Left lung (tissue), 10 donors: ENCODE data around the gene ANGPTL7. TPM values are rescaled to one million over a fixed set of nuclear protein-coding genes. Genes with fewer than 3 reads are reported as not detected.
"Not testable (repeated sequence)": the region's sequence is repeated elsewhere in the genome, so short reads cannot be mapped to it uniquely, and the experiment has no call there.

Experiments
- ATAC-seq: fragments of 200-7000 bp; cut with Tn5 transposase; one replicate; pipeline ENCODE4 v1.9.1; 2020; ENCODE audit warnings: moderate library complexity
- DNase-seq, 4 donors: peaks; one replicate each; pipeline ENCODE4 v3.0.0-alpha.2; 2013 to 2020
- H3K27ac ChIP-seq, 2 donors: fragments of 200-600 bp; sonication (generic) in 1 of 2; one replicate each; pipeline versions ENCODE4 v1.5.0 to v1.8.0; 2020 to 2021
- H3K27me3 ChIP-seq, 2 donors: fragments of 200-600 bp; sonication (generic) in 1 of 2; one replicate each; pipeline versions ENCODE4 v1.5.0 to v1.8.0; 2020 to 2021
- H3K36me3 ChIP-seq, 2 donors: fragments of 200-600 bp; sonication (generic) in 1 of 2; one replicate each; pipeline versions ENCODE4 v1.5.0 to v1.8.0; 2020 to 2021
- H3K4me1 ChIP-seq, 2 donors: fragments of 200-600 bp; one replicate each; pipeline ENCODE4 v1.8.0; 2021
- H3K4me3 ChIP-seq, 2 donors: fragments of 200-600 bp; sonication (generic) in 1 of 2; one replicate each; pipeline versions ENCODE4 v1.5.0 to v1.8.0; 2020 to 2021; ENCODE audit warnings: mild to moderate bottlenecking in 1 of 2
- H3K9me3 ChIP-seq, 2 donors: fragments of 200-600 bp; sonication (generic) in 1 of 2; one replicate each; pipeline versions ENCODE4 v1.5.0 to v1.8.0; 2020 to 2021
- intact Hi-C, 2 donors: fragments of 100-400 bp; cut with DNase I; formaldehyde crosslinking; loops; one replicate each; pipeline versions ENCODE4 v1.11.2 to v1.14.2; 2022
- polyA plus RNA-seq, 6 donors: library from polyadenylated mRNA; unstranded; fragments of 120-200 nt; gene quantifications; one replicate each; pipeline ENCODE4 v1.2.1, GENCODE V29; 2013; ENCODE audit not compliant: insufficient read length in 6 of 6
- total RNA-seq, 2 donors: library from RNA; stranded (reverse); fragmentation: NEBNext Ultra II Directional; extraction: Animal tissue kit (Norgen Biotek cat#: 25700); gene quantifications; one replicate each; pipeline ENCODE4 v1.2.1, GENCODE V29; 2021
- TF ChIP-seq, protein P1 (sequence below), 2 donors: fragments of 200-600 bp; sonication (generic) in 1 of 2; IDR thresholded peaks; one replicate each; pipeline versions ENCODE4 v1.5.0 to v1.8.0; 2021; ENCODE audit warnings: antibody characterized with exemption in 2 of 2
- donor health status: DM: no; HTN: yes; CAD: no.
- donor health status: DM: no; HTN: no; CAD: no.

ANGPTL7 gene
- total and polyA plus RNA-seq, 8 donors: 0.07 to 1.6 (median 0.20) TPM

- no peak for DNase-seq
- no peaks in the 10 kb centered on the region for H3K9me3 ChIP-seq
- no peaks in the 10 kb centered on the region for H3K27me3 ChIP-seq
- H3K27ac ChIP-seq: no peak overlapping the region
- no peak overlapping the region for H3K4me3 ChIP-seq
- intact Hi-C loops: no loop called here
- H3K36me3 ChIP-seq: peaks cover 0 to 46% of the 10 kb centered on the region in 2 donors
- TF ChIP-seq, protein P1, sequence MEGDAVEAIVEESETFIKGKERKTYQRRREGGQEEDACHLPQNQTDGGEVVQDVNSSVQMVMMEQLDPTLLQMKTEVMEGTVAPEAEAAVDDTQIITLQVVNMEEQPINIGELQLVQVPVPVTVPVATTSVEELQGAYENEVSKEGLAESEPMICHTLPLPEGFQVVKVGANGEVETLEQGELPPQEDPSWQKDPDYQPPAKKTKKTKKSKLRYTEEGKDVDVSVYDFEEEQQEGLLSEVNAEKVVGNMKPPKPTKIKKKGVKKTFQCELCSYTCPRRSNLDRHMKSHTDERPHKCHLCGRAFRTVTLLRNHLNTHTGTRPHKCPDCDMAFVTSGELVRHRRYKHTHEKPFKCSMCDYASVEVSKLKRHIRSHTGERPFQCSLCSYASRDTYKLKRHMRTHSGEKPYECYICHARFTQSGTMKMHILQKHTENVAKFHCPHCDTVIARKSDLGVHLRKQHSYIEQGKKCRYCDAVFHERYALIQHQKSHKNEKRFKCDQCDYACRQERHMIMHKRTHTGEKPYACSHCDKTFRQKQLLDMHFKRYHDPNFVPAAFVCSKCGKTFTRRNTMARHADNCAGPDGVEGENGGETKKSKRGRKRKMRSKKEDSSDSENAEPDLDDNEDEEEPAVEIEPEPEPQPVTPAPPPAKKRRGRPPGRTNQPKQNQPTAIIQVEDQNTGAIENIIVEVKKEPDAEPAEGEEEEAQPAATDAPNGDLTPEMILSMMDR (IDR thresholded peaks at IDR 0.05): no peak
- H3K4me1 ChIP-seq: peaks cover 4 to 6% of the 10 kb centered on the region in 2 donors
- no peak for ATAC-seq
These were observed 31.8 kb upstream of the ANGPTL7 start for GRCh38 chr1:11157394-11157793.

- peak; percentile 37 for ATAC-seq
- Histone ChIP-seq H3K4me1 (peaks cover 2 to 4% of the 10 kb centered on the region in 2 donors), H3K36me3 (peaks cover 0 to 44% of the 10 kb centered on the region in 2 donors), H3K27me3 (no peaks in the 10 kb centered on the region), H3K9me3 (no peaks in the 10 kb centered on the region), H3K27ac (no peak overlapping the region), H3K4me3 (no peak overlapping the region)
- intact Hi-C loops: no loop called here
- no peak for DNase-seq
- TF ChIP-seq, protein P1 (IDR thresholded peaks at IDR 0.05): no peak
These were observed 31.3 kb upstream of the ANGPTL7 start for GRCh38 chr1:11157867-11158266.

DNA sequence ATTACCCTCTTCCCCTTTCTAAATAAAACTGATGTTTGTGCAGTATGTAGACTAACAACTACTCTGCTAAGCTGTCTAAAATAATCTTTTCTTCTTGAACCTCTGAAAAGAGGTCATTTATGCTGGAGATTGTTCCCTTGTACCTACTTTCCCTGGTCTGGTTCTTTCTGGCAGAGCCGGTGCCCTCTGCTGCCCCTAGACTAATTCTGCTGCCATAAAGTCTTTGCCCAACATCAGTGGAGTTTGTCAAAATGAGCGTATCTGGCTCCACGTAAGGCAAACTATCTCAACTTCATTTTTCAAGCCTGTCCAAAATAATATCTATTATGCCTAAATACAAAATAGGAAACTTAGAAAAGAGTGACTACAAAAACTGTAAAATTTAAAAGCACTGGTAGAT lies 30.9 kb upstream of the ANGPTL7 start:
- peaks cover 0 to 44% of the 10 kb centered on the region in 2 donors for H3K36me3 ChIP-seq
- no peak for ATAC-seq
- H3K9me3 ChIP-seq: no peaks in the 10 kb centered on the region
- TF ChIP-seq, protein P1 (IDR thresholded peaks at IDR 0.05): no peak
- no peak overlapping the region for H3K27ac ChIP-seq
- intact Hi-C loops: no loop called here
- H3K4me3 ChIP-seq: no peak overlapping the region
- no peaks in the 10 kb centered on the region for H3K27me3 ChIP-seq
- H3K4me1 ChIP-seq: peaks cover 2 to 4% of the 10 kb centered on the region in 2 donors
- DNase-seq: no peak

DNA sequence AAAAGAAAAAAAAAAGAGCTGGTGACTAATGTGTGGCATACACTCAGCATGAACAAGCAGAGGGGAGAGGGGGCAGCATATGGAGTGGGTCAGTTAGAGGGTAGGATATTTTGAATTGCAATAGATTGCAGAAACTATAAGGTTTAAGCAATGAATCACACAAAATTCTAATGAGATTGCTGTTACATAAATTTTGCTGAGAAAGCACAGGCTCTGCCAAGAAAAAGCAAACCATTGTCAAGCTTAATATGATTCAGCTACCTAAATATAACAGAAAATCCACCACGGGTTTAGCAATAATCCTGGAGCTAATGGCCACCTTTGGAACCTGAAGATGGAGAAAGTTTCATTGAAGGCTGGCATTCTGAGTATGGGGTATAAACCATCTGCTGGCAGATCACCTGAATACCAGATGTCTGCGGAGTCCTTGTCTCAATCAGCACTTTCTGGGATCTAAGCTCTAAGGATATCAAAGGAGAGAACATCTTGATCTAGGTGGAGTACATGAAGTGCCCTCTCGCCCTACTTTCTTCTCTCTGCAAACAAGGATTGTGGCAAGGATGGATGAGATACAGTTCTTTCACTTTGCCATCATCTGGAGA lies 30.3 kb upstream of the ANGPTL7 start:
- Histone ChIP-seq H3K27me3 (no peaks in the 10 kb centered on the region), H3K36me3 (peaks cover 0 to 44% of the 10 kb centered on the region in 2 donors), H3K27ac (no peak overlapping the region), H3K4me1 (peaks cover 2 to 4% of the 10 kb centered on the region in 2 donors), H3K4me3 (no peak overlapping the region), H3K9me3 (no peaks in the 10 kb centered on the region)
- intact Hi-C loops: no loop called here
- TF ChIP-seq, protein P1 (IDR thresholded peaks at IDR 0.05): no peak
- DNase-seq: peak in 1 of 4 donors; percentile 51
- ATAC-seq: peak; percentile 57

DNA sequence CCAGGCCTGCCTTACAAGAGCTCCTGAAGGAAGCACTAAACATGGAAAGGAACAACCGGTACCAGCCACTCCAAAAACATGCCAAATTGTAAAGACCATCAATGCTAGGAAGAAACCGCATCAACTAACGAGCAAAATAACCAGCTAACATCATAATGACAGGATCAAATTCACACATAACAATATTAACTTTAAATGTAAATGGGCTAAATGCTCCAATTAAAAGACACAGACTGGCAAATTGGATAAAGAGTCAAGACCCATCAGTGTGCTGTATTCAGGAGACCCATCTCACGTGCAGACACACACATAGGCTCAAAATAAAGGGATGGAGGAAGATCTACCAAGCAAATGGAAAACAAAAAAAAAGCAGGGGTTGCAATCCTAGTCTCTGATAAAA lies 26.4 kb upstream of the ANGPTL7 start:
- H3K9me3 ChIP-seq, H3K4me1 ChIP-seq, H3K27ac ChIP-seq, H3K4me3 ChIP-seq, DNase-seq, intact Hi-C loops, ATAC-seq, H3K27me3 ChIP-seq: not testable (repeated sequence)
- H3K36me3 ChIP-seq: peaks cover 0 to 24% of the 10 kb centered on the region in 2 donors

DNA sequence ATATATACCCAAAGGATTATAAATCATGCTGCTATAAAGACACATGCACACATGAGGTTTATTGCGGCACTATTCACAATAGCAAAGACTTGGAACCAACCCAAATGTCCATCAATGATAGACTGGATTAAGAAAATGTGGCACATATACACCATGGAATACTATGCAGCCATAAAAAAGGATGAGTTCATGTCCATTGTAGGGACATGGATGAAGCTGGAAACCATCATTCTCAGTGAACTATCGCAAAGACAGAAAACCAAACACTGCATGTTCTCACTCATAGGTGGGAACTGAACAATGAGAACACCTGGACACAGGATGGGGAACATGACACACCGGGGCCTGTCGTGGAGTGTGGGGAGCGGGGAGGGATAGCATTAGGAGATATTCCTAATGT lies 22.4 kb upstream of the ANGPTL7 start:
- H3K4me1 ChIP-seq, H3K27ac ChIP-seq, intact Hi-C loops, DNase-seq, H3K27me3 ChIP-seq, H3K9me3 ChIP-seq, H3K4me3 ChIP-seq, ATAC-seq: not testable (repeated sequence)
- H3K36me3 ChIP-seq: peaks cover 0 to 16% of the 10 kb centered on the region in 2 donors
